Measurements from ENCODE around the gene CNTN6. TPM values are rescaled to one million over a fixed set of nuclear protein-coding genes. Genes with fewer than 3 reads are reported as not detected.

CNTN6 gene
- total RNA-seq, 4 donors from 2014 or later: not detected

DNA sequence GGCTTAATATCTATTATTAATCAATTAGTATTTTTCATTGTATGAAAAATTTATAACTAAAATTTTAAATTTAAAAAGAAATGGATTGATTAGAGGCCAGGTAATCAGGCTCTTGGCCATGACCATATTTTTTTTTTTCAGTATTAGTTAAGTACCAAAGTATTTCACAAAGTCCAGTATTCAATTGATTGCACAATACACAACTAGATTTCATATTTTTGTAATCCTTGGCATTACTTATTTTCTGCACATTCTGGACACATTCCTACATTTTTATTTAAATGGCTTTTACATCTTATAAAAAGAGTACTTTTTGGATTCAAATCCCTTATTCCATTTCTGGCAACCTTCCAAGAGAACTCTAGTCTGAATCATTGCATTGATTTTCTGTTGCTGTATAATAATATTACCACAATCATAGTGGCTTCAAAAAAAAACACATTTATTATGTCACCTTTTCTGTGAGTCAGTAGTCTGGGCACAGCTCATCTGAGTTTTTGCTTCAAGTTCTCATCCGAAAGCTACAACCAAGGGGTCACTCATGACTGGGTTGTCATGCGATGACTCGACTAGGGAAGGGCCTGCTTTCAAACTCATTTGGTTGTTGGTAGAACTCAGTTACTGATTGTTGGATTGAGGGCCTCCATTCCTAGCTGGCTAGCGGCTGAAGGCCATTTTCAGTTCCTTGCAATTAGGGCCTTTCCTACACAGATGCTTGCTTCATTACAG is 90.7 kb downstream of the CNTN6 start:
- in situ Hi-C loops (cut with MboI; ENCODE audit: low pct_ligation_motif_present in 1 of 4, low pct_unique_long_range_greater_than_20kb in 1 of 4, low sequenced_read_pairs in 3 of 4) (no loop called here), intact Hi-C loops (cut with DNase I; ENCODE audit: low total_unique reads) (no loop called here)
- H3K4me3 ChIP-seq: no peak overlapping the region
- H3K36me3 ChIP-seq: no peaks in the 10 kb centered on the region
- DNase-seq: no peak
- no peak overlapping the region for H3K27ac ChIP-seq
- H3K4me1 ChIP-seq: no peaks in the 10 kb centered on the region
- 74 to 100% methylated on average over 3 to 4 of the region's 4 CpGs for WGBS, 2 donors (ENCODE audit: low coverage in 1 of 2)
- H3K27me3 ChIP-seq: no peaks in the 10 kb centered on the region
- no peaks in the 10 kb centered on the region for H3K9me3 ChIP-seq
- TF ChIP-seq, protein P1, sequence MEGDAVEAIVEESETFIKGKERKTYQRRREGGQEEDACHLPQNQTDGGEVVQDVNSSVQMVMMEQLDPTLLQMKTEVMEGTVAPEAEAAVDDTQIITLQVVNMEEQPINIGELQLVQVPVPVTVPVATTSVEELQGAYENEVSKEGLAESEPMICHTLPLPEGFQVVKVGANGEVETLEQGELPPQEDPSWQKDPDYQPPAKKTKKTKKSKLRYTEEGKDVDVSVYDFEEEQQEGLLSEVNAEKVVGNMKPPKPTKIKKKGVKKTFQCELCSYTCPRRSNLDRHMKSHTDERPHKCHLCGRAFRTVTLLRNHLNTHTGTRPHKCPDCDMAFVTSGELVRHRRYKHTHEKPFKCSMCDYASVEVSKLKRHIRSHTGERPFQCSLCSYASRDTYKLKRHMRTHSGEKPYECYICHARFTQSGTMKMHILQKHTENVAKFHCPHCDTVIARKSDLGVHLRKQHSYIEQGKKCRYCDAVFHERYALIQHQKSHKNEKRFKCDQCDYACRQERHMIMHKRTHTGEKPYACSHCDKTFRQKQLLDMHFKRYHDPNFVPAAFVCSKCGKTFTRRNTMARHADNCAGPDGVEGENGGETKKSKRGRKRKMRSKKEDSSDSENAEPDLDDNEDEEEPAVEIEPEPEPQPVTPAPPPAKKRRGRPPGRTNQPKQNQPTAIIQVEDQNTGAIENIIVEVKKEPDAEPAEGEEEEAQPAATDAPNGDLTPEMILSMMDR (IDR thresholded peaks at IDR 0.05): no peak
- TF ChIP-seq POLR2AphosphoS5 (IDR thresholded peaks at IDR 0.05) (no peak), POLR2A (IDR thresholded peaks at IDR 0.05) (no peak), EP300 (IDR thresholded peaks at IDR 0.05; ENCODE audit: low read depth) (no peak)

DNA sequence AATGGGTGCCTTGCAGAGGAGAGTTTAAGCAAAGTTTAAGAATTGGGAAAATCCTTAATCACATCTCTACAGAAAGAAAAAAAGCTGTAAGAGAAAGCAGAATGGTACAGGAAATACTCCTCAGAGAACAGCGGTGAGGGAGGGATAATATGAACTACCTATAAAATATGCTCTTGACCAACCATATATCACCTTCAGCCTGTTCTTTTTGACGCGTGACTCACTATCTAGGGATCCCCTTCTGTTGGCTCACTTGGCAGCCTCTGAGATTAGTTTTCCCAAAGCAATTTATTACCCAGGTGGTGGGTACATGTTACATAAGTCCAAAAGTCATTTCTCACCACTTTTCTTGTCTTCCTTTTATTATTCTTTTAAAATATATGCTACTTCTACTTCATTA is 97.7 kb downstream of the CNTN6 start:
- TF ChIP-seq POLR2AphosphoS5 (IDR thresholded peaks at IDR 0.05) (no peak), POLR2A (IDR thresholded peaks at IDR 0.05) (no peak), EP300 (IDR thresholded peaks at IDR 0.05; ENCODE audit: low read depth) (no peak)
- TF ChIP-seq, protein P1 (IDR thresholded peaks at IDR 0.05): no peak
- in situ Hi-C loops (cut with MboI; ENCODE audit: low pct_ligation_motif_present in 1 of 4, low pct_unique_long_range_greater_than_20kb in 1 of 4, low sequenced_read_pairs in 3 of 4): no loop called here
- H3K4me1 ChIP-seq: no peaks in the 10 kb centered on the region

DNA sequence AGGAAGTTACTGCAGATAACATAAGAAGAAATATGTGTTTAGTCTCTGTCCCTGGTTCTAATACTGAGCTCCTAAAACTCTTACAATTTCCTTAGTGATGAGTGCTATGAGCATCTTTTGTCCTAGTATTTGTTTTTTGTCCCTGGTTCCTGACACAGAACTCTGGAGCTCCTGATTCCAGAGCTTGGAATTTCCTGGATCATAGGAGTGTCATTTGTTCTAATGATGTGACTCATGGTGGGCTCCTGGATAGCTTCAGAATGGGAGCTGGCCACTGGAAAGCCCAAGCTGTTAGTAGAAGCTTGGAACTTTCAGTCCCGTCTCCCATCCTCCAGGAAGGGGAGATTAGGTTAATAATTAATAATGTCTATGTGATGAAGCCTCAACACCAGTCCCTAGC is 98.2 kb downstream of the CNTN6 start:
- no peaks in the 10 kb centered on the region for H3K27me3 ChIP-seq
- in situ Hi-C loops (cut with MboI; ENCODE audit: low pct_ligation_motif_present in 1 of 4, low pct_unique_long_range_greater_than_20kb in 1 of 4, low sequenced_read_pairs in 3 of 4): no loop called here
- no peak overlapping the region for H3K27ac ChIP-seq
- intact Hi-C loops (cut with DNase I; ENCODE audit: low total_unique reads): no loop called here
- no peak overlapping the region for H3K4me3 ChIP-seq
- no peaks in the 10 kb centered on the region for H3K9me3 ChIP-seq
- WGBS, 2 donors (ENCODE audit: low coverage in 1 of 2): 75% methylated on average over 1 of the region's 1 CpG; no CpG with 5 or more reads in 1 of the 2 donors
- H3K36me3 ChIP-seq: no peaks in the 10 kb centered on the region
- no peak for DNase-seq
- TF ChIP-seq POLR2AphosphoS5 (IDR thresholded peaks at IDR 0.05) (no peak), POLR2A (IDR thresholded peaks at IDR 0.05) (no peak), EP300 (IDR thresholded peaks at IDR 0.05; ENCODE audit: low read depth) (no peak)
- TF ChIP-seq, protein P1 (IDR thresholded peaks at IDR 0.05): no peak
- no peaks in the 10 kb centered on the region for H3K4me1 ChIP-seq

More for the DNA sequence above, 97.7 kb downstream of the CNTN6 start:
- no peak for DNase-seq
- no peak overlapping the region for H3K4me3 ChIP-seq
- no peaks in the 10 kb centered on the region for H3K9me3 ChIP-seq
- 43 to 52% methylated on average over 3 of the region's 3 CpGs for WGBS, 2 donors (ENCODE audit: low coverage in 1 of 2)
- intact Hi-C loops (cut with DNase I; ENCODE audit: low total_unique reads): no loop called here
- H3K27me3 ChIP-seq: no peaks in the 10 kb centered on the region
- no peaks in the 10 kb centered on the region for H3K36me3 ChIP-seq
- no peak overlapping the region for H3K27ac ChIP-seq

GRCh38 chr3:1195947-1196346 is 103.1 kb downstream of the CNTN6 start:
- intact Hi-C loops (cut with DNase I; ENCODE audit: low total_unique reads): no loop called here
- Histone ChIP-seq H3K9me3 (no peaks in the 10 kb centered on the region), H3K4me3 (no peak overlapping the region), H3K4me1 (no peaks in the 10 kb centered on the region), H3K36me3 (no peaks in the 10 kb centered on the region), H3K27ac (no peak overlapping the region), H3K27me3 (no peaks in the 10 kb centered on the region)
- TF ChIP-seq POLR2A (IDR thresholded peaks at IDR 0.05) (no peak), EP300 (IDR thresholded peaks at IDR 0.05; ENCODE audit: low read depth) (no peak), POLR2AphosphoS5 (IDR thresholded peaks at IDR 0.05) (no peak)
- TF ChIP-seq, protein P1 (IDR thresholded peaks at IDR 0.05): no peak
- 58% methylated on average over 1 of the region's 1 CpG; no CpG with 5 or more reads in 1 of the 2 donors for WGBS, 2 donors (ENCODE audit: low coverage in 1 of 2)
- no peak for DNase-seq
- in situ Hi-C loops (cut with MboI; ENCODE audit: low pct_ligation_motif_present in 1 of 4, low pct_unique_long_range_greater_than_20kb in 1 of 4, low sequenced_read_pairs in 3 of 4): no loop called here

Data from transverse colon (tissue), 4 donors.